Measurements from ENCODE around the gene NCAM1. TPM values are rescaled to one million over a fixed set of nuclear protein-coding genes. Genes with fewer than 3 reads are reported as not detected.

The NCAM1 gene
- total RNA-seq, 2 donors from 2014 or later, result 225 to 229 TPM

DNA sequence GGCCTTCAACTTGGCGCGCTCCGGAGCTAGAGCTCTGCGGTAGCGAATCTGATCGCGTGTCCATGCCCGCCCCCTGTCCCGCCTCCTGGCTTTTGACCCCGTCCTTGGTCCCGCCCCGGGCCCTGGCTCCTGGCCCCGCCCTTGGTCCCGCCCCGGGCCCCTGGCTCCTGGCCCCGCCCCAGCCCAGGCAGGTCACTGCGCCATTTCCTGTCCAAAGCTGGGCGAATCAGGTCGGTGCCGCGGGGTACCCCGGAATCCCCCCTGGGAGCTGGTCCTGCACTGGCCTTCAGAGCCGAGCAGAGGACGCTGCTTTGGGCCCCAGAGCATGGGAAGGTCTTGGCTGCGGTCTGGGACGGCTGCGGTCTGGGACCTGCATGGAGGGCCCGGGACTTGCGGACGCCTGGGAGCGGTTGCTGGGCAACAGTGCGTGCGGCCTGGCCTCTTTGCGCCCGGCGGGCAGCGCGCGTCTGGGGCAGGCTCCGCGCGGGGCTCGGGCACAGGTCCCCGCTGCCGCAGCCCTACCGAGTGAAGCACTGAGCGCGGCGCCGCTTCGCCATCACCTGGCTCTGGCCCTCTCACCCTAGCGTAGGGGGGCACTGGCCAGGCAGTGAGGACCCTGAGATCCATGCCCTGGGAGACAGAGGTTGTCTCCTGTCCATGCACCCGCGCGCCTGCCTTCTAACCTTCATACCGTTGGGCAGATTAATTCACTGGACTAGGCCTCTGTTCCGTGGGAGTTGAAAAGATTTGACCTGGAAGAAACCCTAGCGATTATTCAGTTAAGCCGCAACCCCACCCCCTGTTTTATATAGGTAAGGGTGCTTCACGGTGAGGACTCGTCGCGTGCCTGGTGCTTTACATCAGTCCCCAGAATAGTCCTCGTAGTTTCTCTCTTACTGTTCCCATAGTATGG lies 353.4 kb downstream of the NCAM1 start, which contains the start of gene TTC12:
TTC12 (plus strand) TSS at position 195 of the 913 bp plus-strand sequence. CDS start 1,675 bp downstream, outside the sequence.
- Histone ChIP-seq H3K27ac (peak within 1 kb of the TSS; percentile 86 to 91), H3K27me3 (no peaks in the 10 kb centered on the region), H3K9me3 (no peaks in the 10 kb centered on the region), H3K36me3 (peaks cover 5% of the 10 kb centered on the region), H3K4me1 (peaks cover 0 to 14% of the 10 kb centered on the region in 2 donors), H3K4me3 (peak within 1 kb of the TSS; percentile 72 to 81)
- TF ChIP-seq, protein P1, sequence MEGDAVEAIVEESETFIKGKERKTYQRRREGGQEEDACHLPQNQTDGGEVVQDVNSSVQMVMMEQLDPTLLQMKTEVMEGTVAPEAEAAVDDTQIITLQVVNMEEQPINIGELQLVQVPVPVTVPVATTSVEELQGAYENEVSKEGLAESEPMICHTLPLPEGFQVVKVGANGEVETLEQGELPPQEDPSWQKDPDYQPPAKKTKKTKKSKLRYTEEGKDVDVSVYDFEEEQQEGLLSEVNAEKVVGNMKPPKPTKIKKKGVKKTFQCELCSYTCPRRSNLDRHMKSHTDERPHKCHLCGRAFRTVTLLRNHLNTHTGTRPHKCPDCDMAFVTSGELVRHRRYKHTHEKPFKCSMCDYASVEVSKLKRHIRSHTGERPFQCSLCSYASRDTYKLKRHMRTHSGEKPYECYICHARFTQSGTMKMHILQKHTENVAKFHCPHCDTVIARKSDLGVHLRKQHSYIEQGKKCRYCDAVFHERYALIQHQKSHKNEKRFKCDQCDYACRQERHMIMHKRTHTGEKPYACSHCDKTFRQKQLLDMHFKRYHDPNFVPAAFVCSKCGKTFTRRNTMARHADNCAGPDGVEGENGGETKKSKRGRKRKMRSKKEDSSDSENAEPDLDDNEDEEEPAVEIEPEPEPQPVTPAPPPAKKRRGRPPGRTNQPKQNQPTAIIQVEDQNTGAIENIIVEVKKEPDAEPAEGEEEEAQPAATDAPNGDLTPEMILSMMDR (IDR thresholded peaks at IDR 0.05), result no peak
- peak; percentile 91 for DNase-seq (ENCODE audit: low spot score)

GRCh38 chr11:113315811-113316210 lies 354.6 kb downstream of the NCAM1 start:
- DNase-seq (ENCODE audit: low spot score), result no peak
- Histone ChIP-seq H3K9me3 (no peaks in the 10 kb centered on the region), H3K27me3 (no peaks in the 10 kb centered on the region), H3K4me3 (no peak overlapping the region), H3K27ac (no peak overlapping the region), H3K4me1 (peaks cover 0 to 14% of the 10 kb centered on the region in 2 donors), H3K36me3 (peaks cover 5% of the 10 kb centered on the region)
- TF ChIP-seq, protein P1 (IDR thresholded peaks at IDR 0.05), result no peak

DNA sequence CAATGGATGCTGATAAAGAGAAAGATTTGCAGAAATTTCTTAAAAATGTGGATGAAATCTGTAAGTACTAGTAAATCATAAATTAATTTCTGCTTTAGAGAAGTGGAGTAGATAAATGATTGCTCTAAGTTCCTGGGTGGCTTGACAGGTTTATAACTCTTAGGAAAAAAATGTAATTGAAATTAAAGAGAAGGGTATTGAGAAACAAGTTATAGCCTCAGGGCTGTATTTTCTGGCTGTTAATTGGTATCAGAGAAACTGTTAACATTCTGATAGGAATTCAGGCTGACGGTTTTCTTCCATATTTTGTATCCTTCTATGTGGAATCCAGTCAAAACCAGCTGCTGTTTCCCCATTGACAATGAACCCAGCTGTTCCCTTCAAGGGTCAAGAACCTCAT lies 355.0 kb downstream of the NCAM1 start:
- H3K9me3 ChIP-seq, result no peaks in the 10 kb centered on the region
- no peak for DNase-seq (ENCODE audit: low spot score)
- H3K27ac ChIP-seq, result no peak overlapping the region
- TF ChIP-seq, protein P1 (IDR thresholded peaks at IDR 0.05), result no peak
- H3K36me3 ChIP-seq, result peaks cover 5% of the 10 kb centered on the region
- no peak overlapping the region for H3K4me3 ChIP-seq
- H3K27me3 ChIP-seq, result no peaks in the 10 kb centered on the region
- H3K4me1 ChIP-seq, result peaks cover 0 to 14% of the 10 kb centered on the region in 2 donors

GRCh38 chr11:113317339-113317738 lies 356.1 kb downstream of the NCAM1 start:
- TF ChIP-seq, protein P1 (IDR thresholded peaks at IDR 0.05), result no peak
- Histone ChIP-seq H3K9me3 (no peaks in the 10 kb centered on the region), H3K27me3 (no peaks in the 10 kb centered on the region), H3K4me3 (no peak overlapping the region), H3K4me1 (peaks cover 0 to 14% of the 10 kb centered on the region in 2 donors), H3K27ac (no peak overlapping the region), H3K36me3 (peaks cover 5% of the 10 kb centered on the region)
- no peak for DNase-seq (ENCODE audit: low spot score)

GRCh38 chr11:113319085-113319484 lies 357.9 kb downstream of the NCAM1 start:
- Histone ChIP-seq H3K27ac (no peak overlapping the region), H3K4me3 (no peak overlapping the region), H3K4me1 (peaks cover 0 to 9% of the 10 kb centered on the region in 2 donors), H3K9me3 (no peaks in the 10 kb centered on the region), H3K36me3 (peaks cover 10% of the 10 kb centered on the region), H3K27me3 (no peaks in the 10 kb centered on the region)
- DNase-seq (ENCODE audit: low spot score), result no peak
- TF ChIP-seq, protein P1 (IDR thresholded peaks at IDR 0.05), result no peak
